Effector memory CD4-positive, alpha-beta T cell (primary cell): Measurements from ENCODE around the gene GPA33.

ENCODE experiments used
- DNase-seq, 3 donors: peaks; one replicate each; pipeline ENCODE4 v3.0.0-alpha.2; 2020
- H3K27ac ChIP-seq: 2 replicates; pipeline ENCODE4 v1.7.0; 2013; ENCODE audit warnings: mild to moderate bottlenecking, low read length, moderate library complexity; ENCODE audit not compliant: insufficient read depth, poor library complexity, severe bottlenecking
- H3K27me3 ChIP-seq: replicated peaks from 2 replicates; pipeline ENCODE4 v1.7.0; 2013; ENCODE audit warnings: mild to moderate bottlenecking, low read length; ENCODE audit not compliant: insufficient read depth, control insufficient read depth, poor library complexity, severe bottlenecking
- H3K36me3 ChIP-seq: 2 replicates; pipeline ENCODE4 v1.7.0; 2013; ENCODE audit warnings: mild to moderate bottlenecking, low read length, moderate library complexity; ENCODE audit not compliant: control insufficient read depth, insufficient read depth
- H3K4me1 ChIP-seq: 2 replicates; pipeline ENCODE4 v1.7.0; 2013; ENCODE audit warnings: low read length, mild to moderate bottlenecking; ENCODE audit not compliant: control insufficient read depth, insufficient read depth, poor library complexity, severe bottlenecking
- H3K4me3 ChIP-seq: 2 replicates; pipeline ENCODE4 v1.7.0; 2013; ENCODE audit warnings: low read length, low read depth, mild to moderate bottlenecking; ENCODE audit not compliant: insufficient read depth, poor library complexity, severe bottlenecking
- H3K9me3 ChIP-seq: 2 replicates; pipeline ENCODE4 v1.7.0; 2013; ENCODE audit warnings: mild to moderate bottlenecking, low read length, moderate library complexity; ENCODE audit not compliant: control insufficient read depth

Gene GPA33

GRCh38 chr1:167118188-167118587 is 28.0 kb upstream of the GPA33 start:
- H3K9me3 ChIP-seq = no peaks in the 10 kb centered on the region
- no peaks in the 10 kb centered on the region for H3K27me3 ChIP-seq
- H3K4me1 ChIP-seq = no peaks in the 10 kb centered on the region
- H3K4me3 ChIP-seq = no peak overlapping the region
- no peak overlapping the region for H3K27ac ChIP-seq
- H3K36me3 ChIP-seq = no peaks in the 10 kb centered on the region
- no peak for DNase-seq

- H3K27me3 ChIP-seq = no peaks in the 10 kb centered on the region
- no peak overlapping the region for H3K27ac ChIP-seq
- H3K36me3 ChIP-seq = no peaks in the 10 kb centered on the region
- no peaks in the 10 kb centered on the region for H3K9me3 ChIP-seq
- DNase-seq = no peak
- H3K4me3 ChIP-seq = no peak overlapping the region
- no peaks in the 10 kb centered on the region for H3K4me1 ChIP-seq
These were observed 27.0 kb upstream of the GPA33 start for GRCh38 chr1:167117225-167117624.

- Histone ChIP-seq H3K4me1 (no peaks in the 10 kb centered on the region), H3K27ac (no peak overlapping the region), H3K4me3 (no peak overlapping the region), H3K27me3 (no peaks in the 10 kb centered on the region), H3K36me3 (no peaks in the 10 kb centered on the region), H3K9me3 (no peaks in the 10 kb centered on the region)
- no peak for DNase-seq
These were observed 26.0 kb upstream of the GPA33 start for GRCh38 chr1:167116174-167116573.

- no peaks in the 10 kb centered on the region for H3K4me1 ChIP-seq
- no peaks in the 10 kb centered on the region for H3K9me3 ChIP-seq
- no peak overlapping the region for H3K27ac ChIP-seq
- H3K27me3 ChIP-seq = no peaks in the 10 kb centered on the region
- H3K4me3 ChIP-seq = no peak overlapping the region
- H3K36me3 ChIP-seq = no peaks in the 10 kb centered on the region
- DNase-seq = no peak
These were observed 25.5 kb upstream of the GPA33 start for GRCh38 chr1:167115655-167116054.

- Histone ChIP-seq H3K36me3 (no peaks in the 10 kb centered on the region), H3K4me1 (peaks cover 4% of the 10 kb centered on the region), H3K27me3 (no peaks in the 10 kb centered on the region), H3K9me3 (no peaks in the 10 kb centered on the region), H3K4me3 (no peak overlapping the region), H3K27ac (no peak overlapping the region)
- no peak for DNase-seq
These were observed 24.5 kb upstream of the GPA33 start for GRCh38 chr1:167114725-167115124.

GRCh38 chr1:167111868-167112709 is 21.9 kb upstream of the GPA33 start:
- H3K27me3 ChIP-seq = no peaks in the 10 kb centered on the region
- no peak overlapping the region for H3K4me3 ChIP-seq
- H3K27ac ChIP-seq = no peak overlapping the region
- no peak for DNase-seq
- H3K36me3 ChIP-seq = no peaks in the 10 kb centered on the region
- H3K4me1 ChIP-seq = peaks cover 14% of the 10 kb centered on the region
- no peaks in the 10 kb centered on the region for H3K9me3 ChIP-seq

GRCh38 chr1:167110586-167110985 is 20.4 kb upstream of the GPA33 start:
- Histone ChIP-seq H3K27me3 (no peaks in the 10 kb centered on the region), H3K4me1 (peaks cover 14% of the 10 kb centered on the region), H3K4me3 (no peak overlapping the region), H3K27ac (no peak overlapping the region), H3K9me3 (no peaks in the 10 kb centered on the region), H3K36me3 (no peaks in the 10 kb centered on the region)
- DNase-seq = no peak

- no peak for DNase-seq
- H3K4me1 ChIP-seq = peaks cover 16% of the 10 kb centered on the region
- no peaks in the 10 kb centered on the region for H3K36me3 ChIP-seq
- H3K27me3 ChIP-seq = no peaks in the 10 kb centered on the region
- no peaks in the 10 kb centered on the region for H3K9me3 ChIP-seq
- H3K4me3 ChIP-seq = no peak overlapping the region
- no peak overlapping the region for H3K27ac ChIP-seq
These were observed 18.9 kb upstream of the GPA33 start for GRCh38 chr1:167109125-167109524.

GRCh38 chr1:167107456-167107855 is 17.3 kb upstream of the GPA33 start:
- no peak overlapping the region for H3K4me3 ChIP-seq
- no peaks in the 10 kb centered on the region for H3K9me3 ChIP-seq
- no peaks in the 10 kb centered on the region for H3K27me3 ChIP-seq
- H3K36me3 ChIP-seq = no peaks in the 10 kb centered on the region
- H3K27ac ChIP-seq = no peak overlapping the region
- H3K4me1 ChIP-seq = peaks cover 16% of the 10 kb centered on the region
- DNase-seq = no peak

GRCh38 chr1:167106119-167106461 is 15.9 kb upstream of the GPA33 start:
- Histone ChIP-seq H3K27me3 (no peaks in the 10 kb centered on the region), H3K27ac (no peak overlapping the region), H3K4me1 (peaks cover 16% of the 10 kb centered on the region), H3K36me3 (no peaks in the 10 kb centered on the region), H3K4me3 (no peak overlapping the region), H3K9me3 (no peaks in the 10 kb centered on the region)
- DNase-seq = no peak
